Measurements from ENCODE around the gene RASL11A. TPM values are rescaled to one million over a fixed set of nuclear protein-coding genes. Genes with fewer than 3 reads are reported as not detected.

Gene RASL11A
- total and polyA plus RNA-seq, 2 of the 13 experiments (the other 11 are each of a cell fraction or from before 2014, with no cell fraction given): 3.0 to 4.1 TPM

DNA sequence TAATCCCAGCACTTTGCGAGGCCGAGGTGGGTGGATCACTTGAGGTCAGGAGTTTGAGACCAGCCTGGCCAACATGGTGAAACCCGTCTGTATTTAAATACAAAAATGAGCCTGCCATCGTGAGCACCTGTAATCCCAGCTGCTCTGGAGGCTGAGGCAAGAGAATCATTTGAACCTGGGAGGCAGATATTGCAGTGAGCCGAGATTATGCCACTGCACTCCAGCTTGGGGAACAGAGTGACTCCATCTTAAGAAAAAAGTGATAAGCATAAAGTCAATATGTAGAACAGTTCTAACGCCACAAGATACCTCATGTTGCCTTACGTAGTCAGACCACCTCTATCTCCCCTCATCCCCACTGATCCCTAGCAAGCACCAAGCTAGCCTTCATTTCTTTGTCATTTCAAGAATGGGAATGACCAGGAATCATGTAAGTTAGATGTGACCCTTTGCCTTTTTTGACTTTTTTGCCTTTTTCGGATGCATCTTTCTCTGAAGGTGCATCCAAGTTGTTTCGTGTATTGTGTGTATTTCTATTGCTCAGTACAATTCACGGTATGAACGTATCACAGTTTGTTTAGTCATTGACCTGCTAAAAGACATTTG is 12.9 kb upstream of the RASL11A start (continued):
- no peak for TF ChIP-seq ETV6 (CRISPR knock-in tag; conservative IDR thresholded peaks at IDR 0.05)
- peak; percentile 92 for TF ChIP-seq POLR2AphosphoS2 (IDR thresholded peaks at IDR 0.05; ENCODE audit: low read depth, low read length)
- TF ChIP-seq ZNF558 (CRISPR knock-in tag; IDR thresholded peaks at IDR 0.05; ENCODE audit: borderline replicate concordance): no peak
- 0 out of 2 replicates have a peak, but pooled peaks have one; percentile 35 for TF ChIP-seq JUNB (CRISPR knock-in tag; IDR thresholded peaks at IDR 0.05; ENCODE audit: borderline replicate concordance)
- peak; percentile 47 for TF ChIP-seq POLR2G (IDR thresholded peaks at IDR 0.05; ENCODE audit: low read depth, low read length)
- TF ChIP-seq RAD21 (CRISPR knock-in tag; IDR thresholded peaks at IDR 0.05): 0 out of 2 replicates have a peak, but pooled peaks have one; percentile 10
- TF ChIP-seq RBFOX2 (IDR thresholded peaks at IDR 0.05; ENCODE audit: low read depth, low read length): peak; percentile 57; the same call in 1 of the 2 replicates
- TF ChIP-seq SIN3B (IDR thresholded peaks at IDR 0.05; ENCODE audit: low read length): no peak
- no peak for TF ChIP-seq HOXD1 (CRISPR knock-in tag; IDR thresholded peaks at IDR 0.05)
- TF ChIP-seq, protein P1, sequence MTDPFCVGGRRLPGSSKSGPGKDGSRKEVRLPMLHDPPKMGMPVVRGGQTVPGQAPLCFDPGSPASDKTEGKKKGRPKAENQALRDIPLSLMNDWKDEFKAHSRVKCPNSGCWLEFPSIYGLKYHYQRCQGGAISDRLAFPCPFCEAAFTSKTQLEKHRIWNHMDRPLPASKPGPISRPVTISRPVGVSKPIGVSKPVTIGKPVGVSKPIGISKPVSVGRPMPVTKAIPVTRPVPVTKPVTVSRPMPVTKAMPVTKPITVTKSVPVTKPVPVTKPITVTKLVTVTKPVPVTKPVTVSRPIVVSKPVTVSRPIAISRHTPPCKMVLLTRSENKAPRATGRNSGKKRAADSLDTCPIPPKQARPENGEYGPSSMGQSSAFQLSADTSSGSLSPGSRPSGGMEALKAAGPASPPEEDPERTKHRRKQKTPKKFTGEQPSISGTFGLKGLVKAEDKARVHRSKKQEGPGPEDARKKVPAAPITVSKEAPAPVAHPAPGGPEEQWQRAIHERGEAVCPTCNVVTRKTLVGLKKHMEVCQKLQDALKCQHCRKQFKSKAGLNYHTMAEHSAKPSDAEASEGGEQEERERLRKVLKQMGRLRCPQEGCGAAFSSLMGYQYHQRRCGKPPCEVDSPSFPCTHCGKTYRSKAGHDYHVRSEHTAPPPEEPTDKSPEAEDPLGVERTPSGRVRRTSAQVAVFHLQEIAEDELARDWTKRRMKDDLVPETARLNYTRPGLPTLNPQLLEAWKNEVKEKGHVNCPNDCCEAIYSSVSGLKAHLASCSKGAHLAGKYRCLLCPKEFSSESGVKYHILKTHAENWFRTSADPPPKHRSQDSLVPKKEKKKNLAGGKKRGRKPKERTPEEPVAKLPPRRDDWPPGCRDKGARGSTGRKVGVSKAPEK (CRISPR knock-in tag; IDR thresholded peaks at IDR 0.05; ENCODE audit: borderline replicate concordance): no peak
- TF ChIP-seq WIZ (CRISPR knock-in tag; IDR thresholded peaks at IDR 0.05): no peak
- TF ChIP-seq POLR2A (IDR thresholded peaks at IDR 0.05; ENCODE audit: insufficient read depth in 1 of 2, low read depth in 2 of 2, low read length in 2 of 2): peak; percentile 39 to 73; a peak in 3 of 4 replicates
- no peak for TF ChIP-seq KMT2B (CRISPR knock-in tag; IDR thresholded peaks at IDR 0.05)
- no peak for TF ChIP-seq EZH2 (conservative IDR thresholded peaks at IDR 0.05; ENCODE audit: low read depth, low read length)
